Measurements from ENCODE around the gene BBS5.

Gene BBS5

GRCh38 chr2:169439900-169440299 is 39.4 kb upstream of the BBS5 start (continued):
- no peak for TF ChIP-seq ZNF292 (tag by site-specific recombination; IDR thresholded peaks at IDR 0.05; ENCODE audit: borderline replicate concordance, low read depth)
- TF ChIP-seq ZSCAN5A (tag by site-specific recombination; IDR thresholded peaks at IDR 0.05): no peak
- TF ChIP-seq CTCF (tag by site-specific recombination; IDR thresholded peaks at IDR 0.05): no peak
- no peak for TF ChIP-seq ZNF426 (tag by site-specific recombination; IDR thresholded peaks at IDR 0.05)
- TF ChIP-seq BCL11B (tag by site-specific recombination; IDR thresholded peaks at IDR 0.05; ENCODE audit: low read depth): no peak
- TF ChIP-seq ZNF19 (tag by site-specific recombination; IDR thresholded peaks at IDR 0.05; ENCODE audit: low read depth): no peak
- TF ChIP-seq ZNF660 (tag by site-specific recombination; IDR thresholded peaks at IDR 0.05): no peak
- TF ChIP-seq ZNF530 (tag by site-specific recombination; IDR thresholded peaks at IDR 0.05; ENCODE audit: low read depth): no peak
- TF ChIP-seq ZNF324 (tag by site-specific recombination; IDR thresholded peaks at IDR 0.05): no peak

GRCh38 chr2:169446452-169446851 is 32.8 kb upstream of the BBS5 start:
- POLR2A ChIA-PET: no interaction called here
- TF ChIP-seq ZNF473 (tag by site-specific recombination; IDR thresholded peaks at IDR 0.05): no peak
- peak; percentile 44 for TF ChIP-seq ZNF146 (tag by site-specific recombination; IDR thresholded peaks at IDR 0.05)
- CTCF ChIA-PET: no interaction called here

GRCh38 chr2:169448316-169448715 is 31.0 kb upstream of the BBS5 start:
- CTCF ChIA-PET: interaction anchor here (0.6 kb wide), 2 partner anchors 14 to 16 kb away, joined by 3 read pairs; no protein-coding TSS in a partner anchor
- Histone ChIP-seq H3K36me3 (ENCODE audit: control insufficient read depth in 2 of 2, insufficient read depth in 1 of 2, low read length in 2 of 2) (no peaks in the 10 kb centered on the region), H3K9me3 (ENCODE audit: control insufficient read depth, insufficient read depth, low read depth, low read length) (no peaks in the 10 kb centered on the region), H3K4me1 (ENCODE audit: control insufficient read depth, insufficient read depth, low read length) (no peaks in the 10 kb centered on the region), H3K4me3 (ENCODE audit: low read depth, low read length) (no peak overlapping the region), H3K27ac (ENCODE audit: extremely low read depth, low read depth, low read length) (no peak overlapping the region)
- TF ChIP-seq ZNF660 (tag by site-specific recombination; IDR thresholded peaks at IDR 0.05) (no peak), ZNF843 (tag by site-specific recombination; IDR thresholded peaks at IDR 0.05) (peak; percentile 24; the same call in 1 of the 2 replicates), PRDM6 (tag by site-specific recombination; IDR thresholded peaks at IDR 0.05) (peak; percentile 55)
- POLR2A ChIA-PET: no interaction called here

More at GRCh38 chr2:169446452-169446851, 32.8 kb upstream of the BBS5 start:
- no peak overlapping the region for H3K4me3 ChIP-seq (ENCODE audit: low read depth, low read length)
- H3K36me3 ChIP-seq (ENCODE audit: control insufficient read depth in 2 of 2, insufficient read depth in 1 of 2, low read length in 2 of 2): no peaks in the 10 kb centered on the region
- no peak overlapping the region for H3K27ac ChIP-seq (ENCODE audit: extremely low read depth, low read depth, low read length)
- H3K4me1 ChIP-seq (ENCODE audit: control insufficient read depth, insufficient read depth, low read length): no peaks in the 10 kb centered on the region
- H3K9me3 ChIP-seq (ENCODE audit: control insufficient read depth, insufficient read depth, low read depth, low read length): no peaks in the 10 kb centered on the region

- POLR2A ChIA-PET: no interaction called here
- H3K27ac ChIP-seq (ENCODE audit: extremely low read depth, low read depth, low read length): no peak overlapping the region
Observed at GRCh38 chr2:169448865-169449264, 30.4 kb upstream of the BBS5 start.

More at GRCh38 chr2:169448865-169449264, 30.4 kb upstream of the BBS5 start:
- no peaks in the 10 kb centered on the region for H3K36me3 ChIP-seq (ENCODE audit: control insufficient read depth in 2 of 2, insufficient read depth in 1 of 2, low read length in 2 of 2)
- no peak overlapping the region for H3K4me3 ChIP-seq (ENCODE audit: low read depth, low read length)
- CTCF ChIA-PET: interaction anchor here (0.6 kb wide), 1 partner anchor 16 kb away, joined by 3 read pairs; no protein-coding TSS in a partner anchor
- TF ChIP-seq CTCF (tag by site-specific recombination; IDR thresholded peaks at IDR 0.05) (no peak), GLIS1 (tag by site-specific recombination; IDR thresholded peaks at IDR 0.05) (no peak)
- no peaks in the 10 kb centered on the region for H3K4me1 ChIP-seq (ENCODE audit: control insufficient read depth, insufficient read depth, low read length)
- H3K9me3 ChIP-seq (ENCODE audit: control insufficient read depth, insufficient read depth, low read depth, low read length): no peaks in the 10 kb centered on the region
